T-cell (primary cell): Measurements from ENCODE around the gene GREB1. TPM values are rescaled to one million over a fixed set of nuclear protein-coding genes. Genes with fewer than 3 reads are reported as not detected.

Experiments
- ATAC-seq, 4 experiments: fragments of 200-7000 bp in 3 of 4; fragments of 150-1000 bp in 1 of 4; cut with Tn5 transposase; replicated peaks in 1 of 4; 1 replicate in 3 of 4; 2 replicates in 1 of 4; pipeline ENCODE4 v1.10.0; 2021; ENCODE audit warnings: moderate library complexity in 3 of 4, mild to moderate bottlenecking in 2 of 4, moderate number of reproducible peaks in 1 of 4
- CTCF ChIA-PET, 2 donors: fragments of 300-600 bp; sonication (Branson Sonifier 250); formaldehyde crosslinking; loops; one replicate each; lab custom pipeline; 2022; ENCODE audit warnings: antibody characterized with exemption in 2 of 2; lab: Charles Lee
- POLR2A ChIA-PET, 2 donors: fragments of 300-600 bp; sonication (Branson Sonifier 250); formaldehyde crosslinking; loops; one replicate each; lab custom pipeline; 2022; ENCODE audit warnings: antibody characterized with exemption in 2 of 2; lab: Charles Lee
- DNase-seq, 35 experiments: peaks; one replicate each; pipeline versions ENCODE4 v3.0.0 to v3.0.0-alpha.2; 2013 to 2023
- H3K27ac ChIP-seq: one replicate; pipeline ENCODE4 v1.5.1; 2013; ENCODE audit warnings: low read length
- H3K27me3 ChIP-seq, 2 experiments: replicated peaks in 1 of 2; 1 replicate in 1 of 2; 2 replicates in 1 of 2; pipeline versions ENCODE4 v1.6.1 to v1.7.0; 2013; ENCODE audit warnings: low read length in 1 of 2, mixed read lengths in 1 of 2; ENCODE audit not compliant: control insufficient read depth in 2 of 2, insufficient read depth in 2 of 2; ENCODE audit errors: extremely low read depth in 1 of 2
- H3K36me3 ChIP-seq, 2 donors: 1 replicate in 1 of 2; 2 replicates in 1 of 2; pipeline versions ENCODE4 v1.6.1 to v1.7.0; 2013; ENCODE audit warnings: low read length in 1 of 2; ENCODE audit not compliant: control insufficient read depth in 2 of 2, insufficient read depth in 1 of 2; ENCODE audit errors: extremely low read depth in 1 of 2
- H3K4me1 ChIP-seq, 2 experiments: 1 replicate in 1 of 2; 2 replicates in 1 of 2; pipeline versions ENCODE4 v1.6.1 to v1.7.0; 2013; ENCODE audit warnings: low read length in 2 of 2, mixed read lengths in 1 of 2; ENCODE audit not compliant: insufficient read depth in 2 of 2, control insufficient read depth in 1 of 2; ENCODE audit errors: extremely low read depth in 1 of 2
- H3K4me3 ChIP-seq, 2 donors: 1 replicate in 1 of 2; 2 replicates in 1 of 2; pipeline versions ENCODE4 v1.5.1 to v1.7.0; 2013; ENCODE audit warnings: mild to moderate bottlenecking in 2 of 2, low read length in 1 of 2, moderate library complexity in 1 of 2; ENCODE audit not compliant: control insufficient read depth in 1 of 2; ENCODE audit errors: extremely low read depth in 1 of 2
- H3K9me3 ChIP-seq: 2 replicates; pipeline ENCODE4 v1.7.0; 2013
- H3K27ac Mint-ChIP-seq, 2 donors: one replicate each; pipeline ENCODE4 v1.8.0; 2020 to 2021; ENCODE audit warnings: mild to moderate bottlenecking in 2 of 2, mixed read lengths in 2 of 2
- H3K27me3 Mint-ChIP-seq, 2 donors: one replicate each; pipeline ENCODE4 v1.8.0; 2021 to 2022; ENCODE audit warnings: mixed read lengths in 2 of 2
- H3K36me3 Mint-ChIP-seq: one replicate; pipeline ENCODE4 v1.8.0; 2021; ENCODE audit warnings: mixed read lengths
- H3K4me1 Mint-ChIP-seq, 3 donors: one replicate each; pipeline ENCODE4 v1.8.0; 2020 to 2022; ENCODE audit warnings: mixed read lengths in 3 of 3, mild to moderate bottlenecking in 1 of 3
- H3K4me3 Mint-ChIP-seq, 3 donors: one replicate each; pipeline ENCODE4 v1.8.0; 2020 to 2022; ENCODE audit warnings: mild to moderate bottlenecking in 3 of 3, mixed read lengths in 3 of 3, moderate library complexity in 3 of 3
- H3K9me3 Mint-ChIP-seq, 3 donors: one replicate each; pipeline ENCODE4 v1.8.0; 2020 to 2022; ENCODE audit warnings: mixed read lengths in 3 of 3
- WGBS: methylation state at CpG from one replicate; pipeline ENCODE4 v1.1.5; 2013; ENCODE audit warnings: missing lambda C conversion rate; ENCODE audit not compliant: insufficient coverage; 5-methylcytosine and 5-hydroxymethylcytosine counted together
- total RNA-seq, 35 experiments: library from RNA in 6 of 35; stranded (reverse) in 6 of 35; fragments of 120-200 nt in 1 of 35; gene quantifications; one replicate each; pipeline versions ENCODE4 v1.2.1 to v1.2.4 and lab custom pipeline; 2013 to 2026

GREB1 gene
- total RNA-seq, 5 donors from 2014 or later (not counting 1 experiment from before 2014, with no cell fraction given): 0.23 to 1.2 (median 0.63) TPM

DNA sequence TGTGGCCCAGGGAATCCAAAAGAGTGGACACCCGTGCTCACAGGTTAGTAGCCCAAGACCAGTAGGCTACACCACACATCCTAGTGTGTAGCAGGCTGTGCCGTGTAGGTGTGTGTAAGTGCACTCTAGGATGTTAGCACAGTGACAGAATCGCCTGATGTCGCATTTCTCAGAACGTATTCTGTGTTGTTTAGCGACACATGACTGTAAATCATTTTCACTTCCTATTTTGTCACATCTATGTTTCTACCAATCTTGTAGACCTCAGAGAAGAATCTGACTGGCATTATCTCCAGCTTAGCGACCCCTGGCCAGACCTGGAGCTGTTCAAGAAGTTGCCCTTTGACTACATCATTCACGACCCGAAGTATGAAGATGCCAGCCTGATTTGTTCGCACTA, 91.0 kb downstream of the GREB1 start:
- 82% methylated on average over 6 of the region's 10 CpGs for WGBS
- Histone ChIP-seq H3K4me3 (no peak overlapping the region), H3K36me3 (no peaks in the 10 kb centered on the region), H3K4me1 (no peaks in the 10 kb centered on the region), H3K27me3 (peaks cover 0 to 7% of the 10 kb centered on the region in 2 experiments), H3K9me3 (no peaks in the 10 kb centered on the region), H3K27ac (no peak overlapping the region)
- H3K4me1 Mint-ChIP-seq: no peaks in the 10 kb centered on the region
- no peak for DNase-seq
- ChIA-PET POLR2A (interaction anchor here in 1 of 2 donors (0.6 kb wide), 1 partner anchor 163 kb away, joined by 4 read pairs; no protein-coding TSS in a partner anchor), CTCF (no interaction called here)
- H3K36me3 Mint-ChIP-seq: no peaks in the 10 kb centered on the region
- H3K27me3 Mint-ChIP-seq: peaks cover 0 to 2% of the 10 kb centered on the region in 2 donors
- H3K27ac Mint-ChIP-seq: no peak overlapping the region
- peaks cover 0 to 8% (median 5%) of the 10 kb centered on the region in 3 donors for H3K9me3 Mint-ChIP-seq
- no peak for ATAC-seq
- no peak overlapping the region for H3K4me3 Mint-ChIP-seq

- ChIA-PET POLR2A (no interaction called here), CTCF (no interaction called here)
- Histone ChIP-seq H3K9me3 (no peaks in the 10 kb centered on the region), H3K4me1 (no peaks in the 10 kb centered on the region), H3K4me3 (no peak overlapping the region), H3K27me3 (peaks cover 0 to 7% of the 10 kb centered on the region in 2 experiments), H3K27ac (no peak overlapping the region), H3K36me3 (no peaks in the 10 kb centered on the region)
- Mint-ChIP-seq H3K4me1 (no peaks in the 10 kb centered on the region), H3K4me3 (no peak overlapping the region), H3K9me3 (peaks cover 0 to 8% (median 5%) of the 10 kb centered on the region in 3 donors), H3K36me3 (no peaks in the 10 kb centered on the region), H3K27ac (no peak overlapping the region), H3K27me3 (peaks cover 0 to 2% of the 10 kb centered on the region in 2 donors)
- ATAC-seq (no peak), DNase-seq (no peak)
- WGBS: 72% methylated on average over 6 of the region's 10 CpGs
These were observed 91.8 kb downstream of the GREB1 start for GRCh38 chr2:11625671-11626070.

- DNase-seq (no peak), ATAC-seq (no peak)
- H3K4me1 ChIP-seq: no peaks in the 10 kb centered on the region
- 72% methylated on average over 8 of the region's 9 CpGs for WGBS
- H3K9me3 ChIP-seq: no peaks in the 10 kb centered on the region
- Mint-ChIP-seq H3K4me3 (no peak overlapping the region), H3K36me3 (no peaks in the 10 kb centered on the region), H3K4me1 (no peaks in the 10 kb centered on the region), H3K9me3 (peaks cover 0 to 8% (median 5%) of the 10 kb centered on the region in 3 donors), H3K27ac (no peak overlapping the region), H3K27me3 (peaks cover 0 to 2% of the 10 kb centered on the region in 2 donors)
- no peak overlapping the region for H3K27ac ChIP-seq
- CTCF ChIA-PET: no interaction called here
- no peak overlapping the region for H3K4me3 ChIP-seq
- POLR2A ChIA-PET: no interaction called here
- H3K36me3 ChIP-seq: no peaks in the 10 kb centered on the region
- peaks cover 0 to 7% of the 10 kb centered on the region in 2 experiments for H3K27me3 ChIP-seq
These were observed 94.8 kb downstream of the GREB1 start for GRCh38 chr2:11628675-11629074.

DNA sequence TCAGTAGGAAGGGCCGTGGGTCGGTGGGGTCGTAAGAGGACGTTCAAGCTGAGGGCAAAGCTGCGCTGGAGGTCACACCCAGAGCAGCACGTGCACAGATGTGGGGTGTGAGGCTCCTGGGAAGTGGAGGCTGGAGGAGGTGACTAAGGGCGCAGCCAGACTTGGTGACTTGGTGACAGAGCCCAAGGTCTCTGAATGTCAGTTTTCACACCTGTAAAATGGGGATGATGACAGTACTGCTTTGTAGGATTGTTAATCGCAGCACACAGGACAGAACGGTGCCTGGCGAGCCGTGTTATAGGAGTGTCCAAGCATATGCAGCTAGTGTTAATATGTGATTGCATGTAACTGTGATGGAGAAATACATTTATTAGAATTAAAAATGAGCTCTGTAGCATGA, 95.4 kb downstream of the GREB1 start:
- Mint-ChIP-seq H3K4me1 (no peaks in the 10 kb centered on the region), H3K4me3 (no peak overlapping the region), H3K36me3 (no peaks in the 10 kb centered on the region), H3K27me3 (peaks cover 0 to 2% of the 10 kb centered on the region in 2 donors), H3K27ac (no peak overlapping the region), H3K9me3 (peaks cover 0 to 8% (median 5%) of the 10 kb centered on the region in 3 donors)
- POLR2A ChIA-PET: no interaction called here
- 83% methylated on average over 8 of the region's 11 CpGs for whole genome bisulfite sequencing
- ATAC-seq (no peak), DNase-seq (no peak)
- no peaks in the 10 kb centered on the region for H3K4me1 ChIP-seq
- no peaks in the 10 kb centered on the region for H3K9me3 ChIP-seq
- H3K36me3 ChIP-seq: no peaks in the 10 kb centered on the region
- peaks cover 0 to 6% of the 10 kb centered on the region in 2 experiments for H3K27me3 ChIP-seq
- no peak overlapping the region for H3K27ac ChIP-seq
- CTCF ChIA-PET: no interaction called here
- H3K4me3 ChIP-seq: no peak overlapping the region

GRCh38 chr2:11629851-11630250, 96.0 kb downstream of the GREB1 start:
- Histone ChIP-seq H3K27ac (no peak overlapping the region), H3K27me3 (peaks cover 0 to 6% of the 10 kb centered on the region in 2 experiments), H3K4me1 (no peaks in the 10 kb centered on the region), H3K4me3 (no peak overlapping the region), H3K9me3 (no peaks in the 10 kb centered on the region), H3K36me3 (no peaks in the 10 kb centered on the region)
- POLR2A ChIA-PET: no interaction called here
- Mint-ChIP-seq H3K36me3 (no peaks in the 10 kb centered on the region), H3K4me3 (no peak overlapping the region), H3K4me1 (no peaks in the 10 kb centered on the region), H3K27me3 (peaks cover 0 to 2% of the 10 kb centered on the region in 2 donors), H3K9me3 (peaks cover 0 to 8% (median 5%) of the 10 kb centered on the region in 3 donors), H3K27ac (no peak overlapping the region)
- 80% methylated on average over 6 of the region's 11 CpGs for WGBS
- no peak for DNase-seq
- CTCF ChIA-PET: no interaction called here
- ATAC-seq: no peak

DNA sequence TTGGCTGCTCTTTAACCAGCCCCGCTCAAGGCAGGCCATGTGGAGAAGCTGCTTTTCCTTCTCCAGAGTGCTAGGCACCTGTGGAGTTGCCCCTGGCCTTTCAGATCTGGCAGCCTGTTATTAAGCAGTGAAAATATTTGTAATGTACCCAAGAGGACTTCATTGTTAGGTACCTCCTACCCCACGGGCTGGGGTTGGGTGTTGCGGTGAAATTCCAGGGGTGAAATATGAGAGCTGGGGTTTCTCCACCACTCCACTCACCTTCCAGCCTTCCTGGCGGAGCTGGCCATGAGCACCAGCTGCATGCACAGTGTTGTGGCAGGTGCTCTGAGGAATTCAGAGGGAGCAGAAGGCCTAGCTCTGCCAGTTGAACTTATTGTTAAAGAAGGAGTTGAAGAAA, 97.0 kb downstream of the GREB1 start:
- no peak for DNase-seq
- ChIA-PET POLR2A (no interaction called here), CTCF (interaction anchor here in 1 of 2 donors (0.6 kb wide), 2 partner anchors 39 to 61 kb away, joined by 3 to 4 read pairs; no protein-coding TSS in a partner anchor)
- Mint-ChIP-seq H3K9me3 (peaks cover 0 to 8% (median 5%) of the 10 kb centered on the region in 3 donors), H3K27me3 (peaks cover 0 to 4% of the 10 kb centered on the region in 2 donors), H3K27ac (no peak overlapping the region), H3K4me1 (no peaks in the 10 kb centered on the region), H3K4me3 (no peak overlapping the region), H3K36me3 (no peaks in the 10 kb centered on the region)
- WGBS: 88% methylated on average over 1 of the region's 4 CpGs
- H3K27me3 ChIP-seq: peaks cover 0 to 6% of the 10 kb centered on the region in 2 experiments
- H3K36me3 ChIP-seq: no peaks in the 10 kb centered on the region
- no peaks in the 10 kb centered on the region for H3K9me3 ChIP-seq
- no peak for ATAC-seq
- H3K4me1 ChIP-seq: no peaks in the 10 kb centered on the region
- H3K4me3 ChIP-seq: no peak overlapping the region
- H3K27ac ChIP-seq: no peak overlapping the region
